GM23338 (cell line): ENCODE measurements around the gene METTL26. TPM values are rescaled to one million over a fixed set of nuclear protein-coding genes. Genes with fewer than 3 reads are reported as not detected.

ENCODE experiments used
- ATAC-seq: fragments of 200-7000 bp; cut with Tn5 transposase; 3 replicates; pipeline ENCODE4 v1.9.1; 2020
- DNase-seq: peaks from one replicate; pipeline ENCODE4 v3.0.0-alpha.2; 2015; ENCODE audit warnings: low spot score
- H2AFZ ChIP-seq: fragments of 200-600 bp; sonication (generic); 2 replicates; pipeline ENCODE4 v1.8.0; 2016; ENCODE audit warnings: antibody characterized with exemption, mild to moderate bottlenecking, moderate library complexity
- H3F3A ChIP-seq: fragments of 200-600 bp; sonication (generic); replicated peaks from 2 replicates; pipeline ENCODE4 v1.8.0; 2017; ENCODE audit warnings: antibody characterized with exemption, mixed run types, low read depth
- H3K27ac ChIP-seq: fragments of 200-600 bp; sonication (generic); 2 replicates; pipeline ENCODE4 v1.6.1; 2016; ENCODE audit warnings: low read depth
- H3K27me3 ChIP-seq: fragments of 200-600 bp; sonication (generic); 2 replicates; pipeline ENCODE4 v1.8.0; 2016; ENCODE audit warnings: mild to moderate bottlenecking, mixed run types, moderate library complexity; ENCODE audit not compliant: insufficient read depth
- H3K36me3 ChIP-seq: fragments of 200-600 bp; sonication (generic); 2 replicates; pipeline ENCODE4 v1.8.0; 2016; ENCODE audit warnings: mild to moderate bottlenecking; ENCODE audit not compliant: insufficient read depth
- H3K4me1 ChIP-seq: fragments of 200-600 bp; sonication (generic); 2 replicates; pipeline ENCODE4 v1.8.0; 2016; ENCODE audit warnings: mild to moderate bottlenecking, moderate library complexity; ENCODE audit not compliant: insufficient read depth
- H3K4me2 ChIP-seq: fragments of 200-600 bp; sonication (generic); 2 replicates; pipeline ENCODE4 v1.7.1; 2017; ENCODE audit warnings: mixed run types
- H3K4me3 ChIP-seq: fragments of 200-600 bp; sonication (generic); 2 replicates; pipeline ENCODE4 v1.6.1; 2016; ENCODE audit warnings: mixed run types
- H3K79me2 ChIP-seq: fragments of 200-600 bp; sonication (generic); replicated peaks from 2 replicates; pipeline ENCODE4 v1.8.0; 2017; ENCODE audit warnings: mild to moderate bottlenecking; ENCODE audit not compliant: insufficient read depth
- H3K9me2 ChIP-seq: fragments of 200-600 bp; sonication (generic); 2 replicates; pipeline ENCODE4 v1.8.0; 2017; ENCODE audit not compliant: insufficient read depth
- H4K20me1 ChIP-seq: fragments of 200-600 bp; sonication (generic); replicated peaks from 2 replicates; pipeline ENCODE4 v1.8.0; 2017; ENCODE audit warnings: mild to moderate bottlenecking; ENCODE audit not compliant: insufficient read depth
- H3K27ac Mint-ChIP-seq: 2 replicates; pipeline ENCODE4 v1.8.0; 2020; ENCODE audit warnings: inconsistent platforms, mild to moderate bottlenecking, moderate library complexity, mixed read lengths
- H3K27me3 Mint-ChIP-seq: 3 replicates; pipeline ENCODE4 v1.8.0; 2022; ENCODE audit warnings: low read depth, mild to moderate bottlenecking, moderate library complexity, mixed read lengths, inconsistent platforms; ENCODE audit not compliant: insufficient read depth, poor library complexity
- H3K36me3 Mint-ChIP-seq: 3 replicates; pipeline ENCODE4 v1.8.0; 2021; ENCODE audit warnings: low read depth, mild to moderate bottlenecking, inconsistent platforms, moderate library complexity, mixed read lengths
- H3K4me1 Mint-ChIP-seq: 3 replicates; pipeline ENCODE4 v1.8.0; 2020; ENCODE audit warnings: mild to moderate bottlenecking, inconsistent platforms, mixed read lengths
- H3K4me3 Mint-ChIP-seq: 3 replicates; pipeline ENCODE4 v1.8.0; 2021; ENCODE audit warnings: moderate library complexity, mild to moderate bottlenecking, inconsistent platforms, mixed read lengths
- H3K9me3 Mint-ChIP-seq: 3 replicates; pipeline ENCODE4 v1.8.0; 2020; ENCODE audit warnings: moderate library complexity, mild to moderate bottlenecking, inconsistent platforms, mixed read lengths
- CTCF ChIP-seq, 2 experiments: fragments of 200-600 bp in 1 of 2; sonication (generic) in 1 of 2; conservative IDR thresholded peaks; 2 replicates each; pipeline versions ENCODE4 v1.5.1 to v1.6.1; 2016 to 2017; ENCODE audit warnings: antibody characterized with exemption in 2 of 2, low read depth in 2 of 2, mild to moderate bottlenecking in 2 of 2, moderate library complexity in 1 of 2
- JUNB ChIP-seq: IDR thresholded peaks from one replicate; pipeline ENCODE4 v1.6.1; 2016; ENCODE audit warnings: antibody characterized with exemption; ENCODE audit not compliant: unreplicated experiment
- NANOG ChIP-seq: IDR thresholded peaks from 2 replicates; pipeline ENCODE4 v1.6.1; 2016; ENCODE audit warnings: antibody characterized with exemption, borderline replicate concordance
- REST ChIP-seq: IDR thresholded peaks from one replicate; pipeline ENCODE4 v1.6.1; 2018; ENCODE audit warnings: antibody characterized with exemption; ENCODE audit not compliant: unreplicated experiment
- STAT1 ChIP-seq: IDR thresholded peaks from one replicate; pipeline ENCODE4 v1.6.1; 2016; ENCODE audit warnings: antibody characterized with exemption; ENCODE audit not compliant: unreplicated experiment
- ZNF114 ChIP-seq: fragments of 250-450 bp; sonication (Bioruptor Pico); IDR thresholded peaks from 2 replicates; pipeline ENCODE4 v1.5.0; 2020; ENCODE audit warnings: mild to moderate bottlenecking, moderate library complexity
- ZNF331 ChIP-seq: fragments of 250-450 bp; sonication (Bioruptor Pico); IDR thresholded peaks from 2 replicates; pipeline ENCODE4 v1.5.0; 2020; ENCODE audit warnings: low read depth, mild to moderate bottlenecking, moderate library complexity
- ZNF462 ChIP-seq: fragments of 250-450 bp; sonication (Bioruptor Pico); IDR thresholded peaks from 2 replicates; pipeline ENCODE4 v1.5.0; 2020; ENCODE audit warnings: mild to moderate bottlenecking, moderate library complexity
- polyA plus RNA-seq: library from polyadenylated mRNA; unstranded; fragments of >200 nt; fragmentation: Nextera tagmentation; extraction: Ambion mirVana; gene quantifications from 2 replicates; pipeline ENCODE4 v1.2.1, GENCODE V29; 2016
- total RNA-seq: library from RNA; depleted of rRNA; stranded (reverse); fragments of >200 nt; shearing (Covaris generic); gene quantifications from 2 replicates; pipeline ENCODE4 v1.2.3, GENCODE V29; 2014

The METTL26 gene
- total and polyA plus RNA-seq, 2 experiments from 2014 or later, result 153 to 223 TPM

GRCh38 chr16:620700-621525 lies 15.2 kb downstream of the METTL26 start:
- no peak overlapping the region for H3K4me2 ChIP-seq
- Mint-ChIP-seq H3K27ac (no peak overlapping the region), H3K9me3 (no peaks in the 10 kb centered on the region; the same call in 2 of the 3 replicates), H3K4me3 (no peak overlapping the region), H3K27me3 (peaks cover 7% of the 10 kb centered on the region), H3K36me3 (no peaks in the 10 kb centered on the region), H3K4me1 (peaks cover 28% of the 10 kb centered on the region)
- H3K79me2 ChIP-seq, result no peaks in the 10 kb centered on the region; the same call in 1 of the 2 replicates
- no peaks in the 10 kb centered on the region for H3K9me2 ChIP-seq
- H3K27ac ChIP-seq, result no peak overlapping the region; the same call in 1 of the 2 replicates
- no peak overlapping the region for H2AFZ ChIP-seq
- ATAC-seq (no peak), DNase-seq (no peak)
- H3K4me3 ChIP-seq, result no peak overlapping the region
- H3F3A ChIP-seq, result peaks cover 21% of the 10 kb centered on the region
- peaks cover 10% of the 10 kb centered on the region; the same call in 1 of the 2 replicates for H4K20me1 ChIP-seq
- peaks cover 12% of the 10 kb centered on the region; the same call in 1 of the 2 replicates for H3K4me1 ChIP-seq
- TF ChIP-seq ZNF462 (CRISPR knock-in tag) (no peak), NANOG (no peak), ZNF114 (CRISPR knock-in tag) (no peak), JUNB (no peak), CTCF (conservative IDR thresholded peaks at IDR 0.05; ENCODE audit: low read depth in 2 of 2) (no peak), ZNF331 (no peak), REST (no peak), STAT1 (no peak)
- H3K36me3 ChIP-seq, result no peaks in the 10 kb centered on the region
- H3K27me3 ChIP-seq, result no peaks in the 10 kb centered on the region
